NCI-H748 (cell line): ENCODE results near the gene ZNF41.
"Not testable (repeated sequence)": the region's sequence is repeated elsewhere in the genome, so short reads cannot be mapped to it uniquely, and the experiment has no call there.

Experiments
- DNase-seq: peaks from one replicate; lab custom pipeline; 2025; ENCODE audit not compliant: unreplicated experiment; lab: John Stamatoyannopoulos, UW

The ZNF41 gene

DNA sequence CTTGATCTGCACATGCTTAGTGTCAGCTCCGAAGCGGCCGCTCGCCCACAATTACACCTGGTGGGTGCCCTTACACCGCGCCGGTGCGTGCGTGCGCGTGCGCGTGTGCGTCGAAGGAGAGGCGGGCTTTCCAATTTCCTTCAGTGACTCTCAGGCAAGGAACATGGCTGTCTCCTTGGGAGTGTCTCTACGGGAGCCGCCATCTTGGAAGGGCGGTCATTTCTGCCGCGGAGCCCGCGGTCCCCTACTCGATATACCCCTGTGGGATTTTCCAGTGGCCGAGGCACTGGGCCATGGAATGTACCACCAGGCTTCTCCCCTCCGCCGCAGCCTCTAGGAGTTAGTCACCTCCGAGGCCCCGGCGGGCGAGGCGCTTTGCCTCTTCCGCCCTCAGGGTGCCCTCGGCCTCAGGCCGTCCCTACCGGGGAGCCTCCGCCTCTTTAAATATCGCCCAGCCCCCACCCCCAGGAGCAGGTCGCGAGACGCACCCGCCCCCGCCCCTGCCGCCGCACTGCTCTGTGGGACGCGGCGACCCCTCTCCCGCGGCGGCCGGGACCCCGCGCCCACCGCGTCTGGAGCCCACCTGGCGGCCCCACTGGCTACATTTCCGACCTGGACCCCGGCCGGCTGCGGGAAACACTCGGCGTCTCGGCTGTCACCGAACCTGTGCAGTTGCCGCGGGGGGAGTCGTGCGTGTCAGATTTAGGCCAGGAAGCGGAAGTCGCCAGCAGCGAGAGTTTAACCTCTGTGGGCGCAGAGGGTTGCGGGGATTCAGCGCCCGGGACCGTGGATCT lies at the start of gene ZNF41:
TSS of gene ZNF41 (minus strand) at position 711 of the 794 bp plus-strand sequence. CDS start 15,741 bp downstream, outside the sequence.
- peak; percentile 92 for DNase-seq

DNA sequence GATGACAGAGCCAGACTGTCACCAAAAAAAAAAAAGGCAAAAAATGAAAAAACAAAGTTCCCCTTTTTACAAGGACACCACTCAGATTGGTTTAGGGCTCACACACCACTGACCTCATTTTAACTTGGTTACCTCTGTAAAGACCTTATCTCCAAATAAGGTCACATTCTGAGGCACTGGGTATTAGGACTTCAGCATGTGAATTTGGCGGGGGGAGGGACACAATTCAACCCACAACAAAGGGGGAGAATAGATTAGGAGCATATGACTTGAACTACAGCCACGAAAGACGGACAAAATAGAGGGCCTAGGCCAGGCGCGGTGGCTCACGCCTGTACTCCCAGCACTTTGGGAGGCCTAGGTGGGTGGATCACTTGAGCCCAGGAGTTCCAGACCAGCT lies 47.0 kb upstream of the ZNF41 start:
- DNase-seq, result no peak

GRCh38 chrX:47529548-47529947 lies 46.5 kb upstream of the ZNF41 start:
- no peak for DNase-seq

GRCh38 chrX:47523713-47524166 lies 40.7 kb upstream of the ZNF41 start:
- DNase-seq, result peak; percentile 35

DNA sequence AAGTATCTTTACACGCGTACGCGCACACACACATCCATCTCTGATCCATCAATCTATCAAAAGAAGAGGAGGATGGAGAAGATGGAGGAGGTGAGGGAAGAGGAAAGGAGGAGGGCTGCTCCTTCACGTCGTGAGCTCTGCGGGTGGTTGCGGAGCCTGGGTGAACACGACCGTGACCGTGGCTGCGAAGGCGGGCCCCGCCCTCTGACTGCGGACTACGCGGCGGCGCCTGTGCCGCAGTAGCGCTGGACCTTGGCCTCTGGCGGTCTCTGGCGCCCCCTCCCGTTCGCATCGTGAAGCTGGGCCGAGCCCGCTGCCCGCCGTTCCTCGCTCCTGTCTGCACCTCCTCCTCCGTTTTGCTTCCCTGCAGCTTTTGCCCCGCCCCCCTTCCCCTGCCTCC lies 40.3 kb upstream of the ZNF41 start:
- peak; percentile 87 for DNase-seq

- DNase-seq, result no peak
These were observed 35.1 kb upstream of the ZNF41 start for GRCh38 chrX:47518144-47518543.

DNA sequence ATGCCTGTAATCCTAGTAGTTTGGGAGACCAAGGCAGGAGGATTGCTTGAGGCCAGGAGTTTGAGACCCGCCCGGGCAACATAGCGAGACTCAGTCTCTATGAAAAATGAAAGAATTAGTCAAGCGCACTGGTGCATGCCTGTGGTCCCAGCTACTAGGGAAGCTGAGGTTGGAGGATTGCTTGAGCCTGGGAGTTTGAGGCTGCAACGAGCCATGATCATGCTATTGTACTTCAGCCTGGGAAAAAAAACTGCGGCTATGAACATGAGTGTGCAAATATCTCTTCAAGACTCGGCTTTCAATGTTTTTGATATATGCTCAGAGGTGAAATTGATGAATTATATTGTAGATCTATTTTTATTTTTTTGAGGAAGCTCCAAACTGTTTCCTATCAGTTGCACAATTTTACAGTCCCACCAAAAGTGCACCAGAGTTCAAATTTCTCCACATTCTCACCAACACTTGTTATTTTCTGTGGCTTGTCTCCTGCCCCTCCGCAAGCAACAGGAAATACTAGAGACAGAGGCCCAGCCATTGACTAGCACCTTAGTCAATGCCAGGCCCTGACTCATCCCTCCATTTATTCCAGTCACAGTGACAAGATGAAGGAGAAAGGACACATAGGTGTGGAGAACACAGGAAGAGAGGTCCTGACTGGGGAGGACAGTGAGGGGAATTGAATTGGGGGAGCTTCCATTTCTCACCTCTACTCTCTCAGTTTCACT lies 33.1 kb upstream of the ZNF41 start:
- DNase-seq, result no peak

- DNase-seq, result no peak
These were observed 31.7 kb upstream of the ZNF41 start for GRCh38 chrX:47514533-47515235.

DNA sequence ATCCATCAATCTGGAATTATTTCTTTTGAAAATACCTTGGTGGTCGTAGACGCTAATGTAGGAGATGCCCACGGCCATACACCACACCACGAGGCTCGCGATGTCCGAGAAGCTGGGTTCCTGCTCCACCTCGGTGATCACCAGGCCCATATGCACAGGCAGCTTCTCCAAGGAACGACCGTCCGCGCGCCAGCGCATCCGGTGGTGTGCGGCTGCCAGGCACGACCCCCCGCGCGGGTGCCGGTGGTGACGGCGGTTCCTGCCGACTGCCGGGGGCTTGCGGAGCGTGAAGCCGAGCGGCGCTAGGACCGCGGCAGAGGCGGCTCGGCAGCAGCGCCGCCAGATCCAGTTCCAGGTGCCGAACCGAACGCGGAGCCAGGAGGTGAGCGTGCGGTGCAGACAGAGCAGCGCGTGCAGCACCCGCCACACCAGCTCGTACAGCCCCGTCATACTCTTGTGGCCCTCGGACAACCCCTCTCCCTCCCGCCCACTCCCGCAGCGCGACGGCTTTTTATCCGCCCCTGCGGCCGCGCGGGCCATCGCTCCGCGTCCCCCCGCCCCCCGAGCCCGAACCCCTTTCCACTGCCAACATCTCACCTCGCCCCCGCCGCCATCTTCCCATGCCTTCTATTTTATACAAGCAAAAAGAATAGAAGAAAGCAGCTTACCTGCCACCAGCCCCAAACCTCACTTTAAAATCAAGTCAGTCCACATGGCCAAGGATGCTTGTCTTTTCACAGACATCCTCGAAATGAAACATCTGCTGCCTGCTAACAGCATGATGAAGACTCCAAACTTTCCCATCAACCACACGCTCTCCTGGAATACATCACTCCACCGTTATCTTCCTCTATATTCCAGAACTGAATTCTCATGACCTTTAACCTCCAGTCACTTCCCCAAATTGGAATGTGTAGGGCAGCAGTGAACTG lies 30.3 kb upstream of the ZNF41 start:
- DNase-seq, result peak; percentile 40

- DNase-seq, result not testable (repeated sequence)
These were observed 29.4 kb upstream of the ZNF41 start for GRCh38 chrX:47512383-47512782.

- no peak for DNase-seq
These were observed 24.3 kb upstream of the ZNF41 start for GRCh38 chrX:47507153-47507867.

- DNase-seq, result no peak
These were observed 20.1 kb upstream of the ZNF41 start for GRCh38 chrX:47503151-47503550.

DNA sequence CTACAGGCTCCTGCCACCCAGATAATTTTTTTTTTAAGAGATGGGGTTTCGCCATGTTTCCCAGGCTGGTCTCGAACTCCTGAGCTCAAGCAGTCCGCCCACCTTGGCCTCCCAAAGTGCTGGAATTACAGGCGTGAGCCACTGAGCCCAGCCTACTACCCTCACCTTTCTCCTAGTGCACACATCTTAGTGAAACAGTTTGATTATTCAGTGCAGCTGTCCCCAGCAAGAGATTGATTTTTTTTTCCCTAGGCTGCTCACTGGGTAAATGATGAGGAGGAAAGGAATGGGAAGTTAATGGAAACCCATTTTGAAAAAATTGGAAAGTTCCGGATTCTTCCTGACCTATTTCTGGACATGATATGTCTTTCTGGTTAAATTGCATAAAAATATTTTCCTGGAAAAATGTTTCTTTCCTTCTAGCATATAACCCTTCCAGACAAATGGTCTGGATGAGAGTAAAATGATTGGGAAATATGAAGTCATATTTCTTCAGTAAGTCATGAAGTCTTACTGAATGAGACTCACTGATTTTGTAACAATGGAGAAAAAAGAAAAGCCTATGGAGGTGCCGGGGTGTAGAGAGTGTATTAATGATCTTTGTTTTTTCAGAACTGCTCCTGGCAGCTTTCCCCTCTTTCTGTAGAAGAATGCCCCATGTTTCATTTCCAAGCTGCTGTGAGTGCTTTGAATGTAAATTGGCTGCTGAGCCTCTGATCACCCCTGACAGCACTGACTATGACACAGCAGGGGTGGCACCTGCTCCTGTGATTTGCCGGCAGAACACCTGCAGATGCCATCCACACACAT lies 19.5 kb upstream of the ZNF41 start:
- DNase-seq, result peak; percentile 34

DNA sequence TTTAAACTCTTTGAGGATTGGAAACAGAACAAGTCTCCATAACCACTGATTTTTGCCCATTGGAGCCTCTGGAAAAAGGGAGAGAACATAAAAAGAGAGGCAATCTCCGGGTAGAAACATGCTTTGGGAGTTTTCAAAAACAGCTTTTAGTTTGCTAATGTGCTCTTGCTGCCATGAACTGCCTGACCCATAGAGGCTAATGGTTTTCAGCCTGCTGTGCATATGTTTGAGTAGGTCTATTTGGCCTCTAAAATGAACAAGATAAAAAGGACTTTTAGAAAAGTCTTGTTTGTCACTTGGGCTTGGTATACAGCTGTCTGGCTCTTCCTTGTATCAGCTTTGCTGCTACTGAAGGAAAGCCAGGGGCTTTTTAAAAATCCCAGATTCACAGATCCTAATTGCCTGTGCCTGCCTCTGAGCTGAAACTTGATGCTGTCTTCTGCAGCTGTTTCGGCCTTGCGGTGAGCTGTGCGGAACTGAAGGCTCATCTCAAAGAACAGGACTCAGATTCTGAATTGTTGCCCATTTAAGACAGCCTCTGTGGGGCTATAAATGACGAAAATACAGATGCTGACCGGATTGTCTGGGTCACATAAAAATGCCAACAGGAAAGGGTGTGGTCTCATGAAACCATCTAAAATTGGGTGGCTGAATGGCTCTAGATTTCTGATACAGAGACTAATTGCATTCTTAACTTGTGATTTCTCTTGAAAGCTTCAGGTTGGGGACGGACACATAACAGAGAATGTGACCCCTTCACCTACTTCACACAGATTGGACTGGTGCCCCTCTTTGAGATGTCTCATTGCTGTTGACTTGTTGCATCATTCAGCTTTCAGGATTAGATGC lies 18.4 kb upstream of the ZNF41 start:
- DNase-seq, result peak; percentile 7

- DNase-seq, result no peak
These were observed 17.5 kb upstream of the ZNF41 start for GRCh38 chrX:47500554-47500953.

DNA sequence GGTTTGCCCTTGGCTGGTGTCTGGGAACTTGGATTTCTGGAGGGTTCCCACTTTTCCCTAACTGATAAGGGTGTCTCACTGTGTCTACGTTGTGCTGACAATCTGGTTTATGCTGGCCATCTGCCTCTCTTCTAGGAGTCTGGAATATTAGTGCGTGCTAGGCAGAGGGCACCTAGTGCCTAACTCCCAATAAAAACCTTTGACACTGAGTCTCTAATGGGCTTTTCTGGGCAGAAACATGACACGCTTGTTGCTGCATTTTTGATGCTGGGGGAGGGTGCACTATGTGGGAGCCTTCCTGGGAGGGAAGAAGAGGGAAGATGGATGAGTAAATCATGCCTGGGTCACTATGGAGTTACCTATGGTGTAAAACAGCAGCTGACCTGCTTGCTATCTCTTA lies 16.3 kb upstream of the ZNF41 start:
- no peak for DNase-seq

GRCh38 chrX:47498411-47498810 lies 15.4 kb upstream of the ZNF41 start:
- DNase-seq, result no peak

DNA sequence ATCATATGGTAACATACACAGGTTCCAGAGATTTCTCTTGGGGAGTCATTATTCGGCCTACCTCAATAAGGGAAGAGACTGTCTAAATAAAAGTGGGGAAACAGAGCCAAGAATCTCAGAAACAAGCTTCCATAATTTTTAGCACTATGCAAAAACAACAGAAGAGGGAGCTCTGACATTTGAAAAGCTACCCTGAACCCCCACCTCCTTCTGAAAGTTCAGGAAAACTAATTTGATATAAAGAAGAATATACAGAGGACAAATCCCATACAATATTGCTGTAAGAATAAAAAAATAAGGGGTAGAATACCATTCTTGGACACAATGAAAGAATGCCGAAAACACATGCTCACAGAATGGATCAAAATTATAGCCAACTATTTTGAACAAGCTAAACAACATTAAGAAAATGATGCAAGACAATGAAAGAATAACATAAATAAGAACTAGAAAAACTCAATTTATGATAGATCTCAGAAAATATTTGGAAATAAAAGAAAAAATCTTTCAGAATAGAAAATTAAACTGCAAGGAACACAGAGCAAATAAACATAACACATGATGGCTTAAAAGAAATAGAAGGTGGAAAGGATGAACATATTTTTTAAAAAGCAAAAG lies 14.4 kb upstream of the ZNF41 start:
- peak; percentile 13 for DNase-seq
